ENCODE data around the gene OR52E2.

DNA sequence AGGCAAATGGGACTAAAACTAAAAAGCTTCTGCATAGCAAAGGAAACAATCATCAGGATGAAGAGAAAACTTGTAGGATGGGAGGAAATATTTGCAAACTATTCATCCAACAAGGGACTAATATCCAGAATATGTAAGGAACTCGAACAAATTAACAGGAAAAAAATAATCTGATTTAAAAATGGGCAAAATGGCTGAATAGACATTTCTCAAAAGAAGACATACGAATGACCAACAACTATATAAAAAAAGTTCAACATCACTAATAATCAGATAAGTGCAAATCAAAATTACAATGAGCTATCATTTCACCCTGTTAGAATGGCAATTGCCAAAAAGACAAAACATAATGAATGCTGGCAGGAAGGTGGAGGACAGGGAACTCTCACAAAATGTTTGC is 22.0 kb upstream of the OR52E2 start:
- no peak for TF ChIP-seq FOXM1 (IDR thresholded peaks at IDR 0.05; ENCODE audit: borderline replicate concordance)
- no peak for TF ChIP-seq NFRKB (IDR thresholded peaks at IDR 0.05)
- TF ChIP-seq SP1 (IDR thresholded peaks at IDR 0.05): no peak
- no peak for TF ChIP-seq BHLHE40 (IDR thresholded peaks at IDR 0.05; ENCODE audit: borderline replicate concordance)
- TF ChIP-seq FOXK2 (IDR thresholded peaks at IDR 0.05): no peak
- no peak for TF ChIP-seq LEF1 (IDR thresholded peaks at IDR 0.05; ENCODE audit: borderline replicate concordance)
- no peak for TF ChIP-seq FOXA1 (IDR thresholded peaks at IDR 0.05)
- no peak for TF ChIP-seq SUZ12 (IDR thresholded peaks at IDR 0.05)
- TF ChIP-seq ARNT (IDR thresholded peaks at IDR 0.05): no peak

All from HEK293T (cell line).